Panc1 (cell line): ENCODE data around the gene FOCAD. TPM values are rescaled to one million over a fixed set of nuclear protein-coding genes. Genes with fewer than 3 reads are reported as not detected.

Experiments
- ATAC-seq: fragments of 200-7000 bp; cut with Tn5 transposase; 2 replicates; pipeline ENCODE4 v1.9.1; 2020; ENCODE audit warnings: mild to moderate bottlenecking, moderate library complexity
- BruUV-seq: library from RNA; stranded (reverse); fragments of 400-500 nt; replicated peaks from 2 replicates; lab custom pipeline; 2021; lab: Mats Ljungman, UMichigan
- CTCF ChIA-PET: fragments of 300-600 bp; sonication (Branson Sonifier 250); formaldehyde crosslinking; loops from one replicate; lab custom pipeline; 2022; ENCODE audit warnings: antibody characterized with exemption; lab: Charles Lee
- POLR2A ChIA-PET: fragments of 300-600 bp; sonication (Branson Sonifier 250); formaldehyde crosslinking; loops from one replicate; lab custom pipeline; 2022; ENCODE audit warnings: antibody characterized with exemption; lab: Charles Lee
- DNase-seq: peaks from one replicate; pipeline ENCODE4 v3.0.0-alpha.2; 2010; ENCODE audit warnings: low read depth, low spot score
- H3K27ac ChIP-seq: 2 replicates; pipeline ENCODE4 v1.5.1; 2011; ENCODE audit warnings: mild to moderate bottlenecking, low read length, inconsistent platforms
- H3K27me3 ChIP-seq: fragments of 200-500 bp; sonication (Bioruptor generic); 2 replicates; pipeline ENCODE4 v1.6.0; 2014; ENCODE audit warnings: low read length, inconsistent platforms; ENCODE audit not compliant: control insufficient read depth, insufficient read depth
- H3K36me3 ChIP-seq: fragments of 200-500 bp; sonication (Bioruptor generic); 2 replicates; pipeline ENCODE4 v1.5.1; 2014; ENCODE audit warnings: inconsistent platforms, mild to moderate bottlenecking, low read length, moderate library complexity; ENCODE audit not compliant: control insufficient read depth, insufficient read depth
- H3K4me1 ChIP-seq: 2 replicates; pipeline ENCODE4 v1.5.1; 2011; ENCODE audit warnings: inconsistent platforms, mild to moderate bottlenecking, low read length, moderate library complexity; ENCODE audit not compliant: control insufficient read depth, insufficient read depth
- H3K4me3 ChIP-seq, 2 experiments: 2 replicates each; pipeline ENCODE4 v1.5.1; 2011 to 2012; ENCODE audit warnings: low read depth in 2 of 2, low read length in 2 of 2, mild to moderate bottlenecking in 2 of 2, inconsistent platforms in 1 of 2, moderate library complexity in 1 of 2
- H3K9me3 ChIP-seq: fragments of 200-500 bp; sonication (Bioruptor generic); 2 replicates; pipeline ENCODE4 v1.5.1; 2014; ENCODE audit warnings: low read depth, mild to moderate bottlenecking, inconsistent platforms, low read length, moderate library complexity; ENCODE audit not compliant: control insufficient read depth, insufficient read depth
- CTCF ChIP-seq: fragments of 450-650 bp; IDR thresholded peaks from 2 replicates; pipeline ENCODE4 v1.5.1; 2017; ENCODE audit warnings: mild to moderate bottlenecking
- POLR2AphosphoS5 ChIP-seq: IDR thresholded peaks from 2 replicates; pipeline ENCODE4 v1.6.1; 2012; ENCODE audit warnings: mild to moderate bottlenecking, low read depth, low read length, moderate library complexity
- REST ChIP-seq, 2 experiments: IDR thresholded peaks; 2 replicates each; pipeline ENCODE4 v1.6.1; 2011 to 2012; ENCODE audit warnings: low read depth in 2 of 2, control low read depth in 1 of 2, low read length in 1 of 2, mild to moderate bottlenecking in 1 of 2, moderate library complexity in 1 of 2; ENCODE audit not compliant: insufficient read depth in 1 of 2
- SIN3A ChIP-seq: IDR thresholded peaks from 2 replicates; pipeline ENCODE4 v1.6.1; 2012; ENCODE audit warnings: low read depth, mild to moderate bottlenecking, low read length, moderate library complexity, borderline replicate concordance; ENCODE audit not compliant: insufficient read depth
- TCF7L2 ChIP-seq: IDR thresholded peaks from 2 replicates; pipeline ENCODE4 v1.6.1; 2011; ENCODE audit warnings: mild to moderate bottlenecking, low read depth, low read length, inconsistent platforms
- in situ Hi-C: cut with HindIII; loops from 2 replicates; pipeline ENCODE4 v1.10.0; 2016; ENCODE audit warnings: low sequenced_read_pairs, low pct_unique_long_range_greater_than_20kb
- intact Hi-C: fragments of 100-400 bp; cut with micrococcal nuclease; formaldehyde crosslinking; loops from one replicate; pipeline ENCODE4 v1.10.0; 2022; ENCODE audit not compliant: unreplicated experiment
- total RNA-seq: library from RNA; stranded (reverse); gene quantifications from one replicate; pipeline ENCODE4 v1.2.1, GENCODE V29; 2021; ENCODE audit not compliant: unreplicated experiment

Gene FOCAD
- total RNA-seq, 1 experiment from 2014 or later, result 9.8 TPM

DNA sequence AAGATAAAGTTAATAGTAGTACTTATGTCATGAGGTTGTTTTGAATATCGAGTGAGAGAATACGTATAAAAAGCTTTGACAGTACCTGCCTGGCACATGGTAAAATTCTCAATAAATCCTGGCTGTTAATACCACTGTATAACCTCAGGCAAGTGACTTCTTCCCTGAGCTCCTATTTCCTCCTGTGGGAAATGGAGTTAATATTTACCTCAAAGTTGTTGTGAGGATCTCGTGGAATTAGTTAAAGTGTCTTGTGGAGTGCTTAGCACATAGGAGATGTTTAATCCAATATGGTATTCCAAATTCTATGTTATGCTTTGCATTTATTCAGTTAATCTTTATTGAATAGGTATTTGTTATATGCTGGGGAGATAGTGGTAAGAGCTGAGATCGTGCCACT lies 18.5 kb downstream of the FOCAD start:
- H3K4me3 ChIP-seq, result no peak overlapping the region
- in situ Hi-C loops, result no loop called here
- no peaks in the 10 kb centered on the region for H3K9me3 ChIP-seq
- intact Hi-C loops, result no loop called here
- POLR2A ChIA-PET, result no interaction called here
- no TSS peak for BruUV-seq
- DNase-seq (no peak), ATAC-seq (no peak)
- H3K27me3 ChIP-seq, result no peaks in the 10 kb centered on the region
- CTCF ChIA-PET, result no interaction called here
- TF ChIP-seq CTCF (no peak), SIN3A (no peak), TCF7L2 (no peak), REST (IDR thresholded peaks at IDR 0.05; ENCODE audit: insufficient read depth in 1 of 2, low read depth in 2 of 2, low read length in 1 of 2) (no peak), POLR2AphosphoS5 (no peak)
- H3K4me1 ChIP-seq, result no peaks in the 10 kb centered on the region
- H3K36me3 ChIP-seq, result no peaks in the 10 kb centered on the region
- H3K27ac ChIP-seq, result no peak overlapping the region

- ChIA-PET POLR2A (no interaction called here), CTCF (no interaction called here)
- Histone ChIP-seq H3K27ac (no peak overlapping the region), H3K36me3 (no peaks in the 10 kb centered on the region), H3K4me1 (no peaks in the 10 kb centered on the region), H3K27me3 (no peaks in the 10 kb centered on the region), H3K4me3 (no peak overlapping the region), H3K9me3 (no peaks in the 10 kb centered on the region)
- intact Hi-C loops, result no loop called here
- TF ChIP-seq SIN3A (no peak), POLR2AphosphoS5 (no peak)
- in situ Hi-C loops, result no loop called here
- BruUV-seq, result no TSS peak
- DNase-seq (no peak), ATAC-seq (no peak)
Observed at GRCh38 chr9:20703146-20703545, 19.1 kb downstream of the FOCAD start.

DNA sequence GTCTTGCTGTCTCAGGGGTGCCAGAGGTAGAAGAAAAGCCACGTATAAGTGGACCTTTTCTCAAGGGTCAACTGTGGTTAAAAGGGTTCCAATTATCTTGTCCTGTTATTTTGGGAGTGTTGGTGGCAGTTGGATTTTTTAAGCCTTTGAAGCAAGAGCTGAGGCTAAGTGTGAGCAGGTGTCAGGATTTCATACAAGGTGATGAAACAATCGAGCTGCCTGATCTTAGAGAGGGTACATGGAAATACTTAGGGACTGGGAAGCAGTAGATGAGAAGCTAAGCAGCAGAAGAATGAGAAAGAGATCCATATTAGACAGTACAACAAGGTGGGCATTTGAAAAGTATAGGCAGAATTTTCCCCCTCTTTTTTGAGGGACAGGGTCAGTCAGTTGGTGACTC lies 23.6 kb downstream of the FOCAD start:
- ChIA-PET CTCF (no interaction called here), POLR2A (no interaction called here)
- DNase-seq, result no peak
- Histone ChIP-seq H3K4me3 (no peak overlapping the region), H3K4me1 (no peaks in the 10 kb centered on the region), H3K9me3 (no peaks in the 10 kb centered on the region), H3K27me3 (no peaks in the 10 kb centered on the region), H3K36me3 (no peaks in the 10 kb centered on the region), H3K27ac (no peak overlapping the region)
- BruUV-seq, result no TSS peak
- intact Hi-C loops, result no loop called here
- ATAC-seq, result no peak
- no peak for TF ChIP-seq REST (IDR thresholded peaks at IDR 0.05; ENCODE audit: insufficient read depth in 1 of 2, low read depth in 2 of 2, low read length in 1 of 2)
- TF ChIP-seq POLR2AphosphoS5, result no peak
- no peak for TF ChIP-seq SIN3A
- TF ChIP-seq CTCF, result no peak
- no peak for TF ChIP-seq TCF7L2
- in situ Hi-C loops, result no loop called here
